ENCODE results near the gene RGS7. TPM values are rescaled to one million over a fixed set of nuclear protein-coding genes. Genes with fewer than 3 reads are reported as not detected.

Gene RGS7
- total RNA-seq, result not detected
- total RNA-seq, result 0 reads per million in 2 donors

DNA sequence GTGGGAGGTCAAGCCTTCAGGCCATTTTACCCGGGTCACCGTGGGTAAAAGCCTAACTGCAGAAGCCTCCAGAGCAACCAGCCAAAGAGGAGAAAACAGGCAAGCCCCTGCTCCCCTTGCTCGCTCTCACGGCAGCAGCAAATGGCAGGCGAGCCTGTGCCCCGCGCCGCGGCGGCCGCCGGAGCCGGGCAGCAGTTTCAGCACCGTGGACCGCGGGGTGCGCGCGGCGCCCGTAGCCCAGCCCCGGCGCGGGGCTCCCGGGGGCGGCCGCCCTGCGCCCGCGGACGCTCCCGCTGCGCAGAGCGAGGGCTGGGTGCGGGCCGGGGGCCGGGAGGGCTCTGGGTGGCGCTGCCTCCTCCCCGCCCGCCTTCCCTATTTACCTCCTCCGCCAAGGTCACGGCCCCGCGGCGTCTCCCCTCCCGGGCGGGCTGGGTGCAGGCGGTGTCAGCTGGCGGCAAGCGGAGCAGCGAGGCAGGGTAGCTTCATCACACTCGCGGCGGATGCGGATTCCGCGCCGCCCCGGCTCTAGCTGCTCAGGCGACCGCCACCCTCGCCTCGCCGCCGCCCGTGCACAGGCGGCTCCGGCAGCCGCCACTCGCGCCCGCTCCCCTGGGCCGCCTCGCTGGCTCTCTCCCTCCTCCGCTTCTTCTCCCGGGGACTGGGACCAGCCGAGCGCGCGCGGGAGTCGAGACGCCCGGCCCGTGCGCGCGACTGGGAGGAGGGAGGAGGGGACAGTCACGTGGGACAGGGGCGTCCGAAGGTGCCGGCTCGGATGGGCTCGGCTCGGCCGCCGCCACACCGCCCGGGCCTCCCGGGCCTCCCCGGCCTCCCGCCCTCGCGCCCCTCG is at the start of gene RGS7:
TSS of gene RGS7 (minus strand) at position 687 of the 847 bp plus-strand sequence.
- no peaks in the 10 kb centered on the region for H3K9me3 ChIP-seq (ENCODE audit: control insufficient read depth, low read length, poor library complexity, severe bottlenecking)
- H3K4me1 Mint-ChIP-seq, result peaks cover 2% of the 10 kb centered on the region
- H3K27ac Mint-ChIP-seq, result no peak within 1 kb of the TSS
- H3K4me3 Mint-ChIP-seq, result peak within 1 kb of the TSS; percentile 66
- peak; percentile 21 for ATAC-seq
- H3K27me3 Mint-ChIP-seq, result peaks cover 55% of the 10 kb centered on the region
- no peaks in the 10 kb centered on the region for H3K36me3 Mint-ChIP-seq (ENCODE audit: low read depth)
- DNase-seq, result no peak

DNA sequence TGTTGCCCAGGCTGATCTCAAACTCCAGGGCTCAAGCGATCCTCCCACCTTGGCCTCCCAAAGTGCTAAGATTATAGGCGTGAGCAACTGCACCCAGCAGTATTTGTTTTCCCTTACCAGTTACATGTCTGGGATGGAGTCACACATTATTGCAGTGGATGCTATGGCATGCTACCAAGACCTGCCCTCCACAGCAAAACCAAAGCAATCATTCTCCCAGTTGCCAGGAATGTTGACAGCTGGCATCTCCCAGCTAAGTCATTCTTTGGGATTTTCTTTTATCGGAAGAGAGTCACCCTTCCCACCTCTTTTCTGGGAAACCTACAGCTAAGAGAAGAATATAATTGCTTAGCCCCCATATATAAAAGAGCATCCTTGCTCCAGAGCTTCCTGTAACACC is 49.4 kb upstream of the RGS7 start:
- no peaks in the 10 kb centered on the region for H3K9me3 ChIP-seq (ENCODE audit: control insufficient read depth, low read length, poor library complexity, severe bottlenecking)
- H3K4me1 Mint-ChIP-seq, result no peaks in the 10 kb centered on the region
- no peak for DNase-seq
- peaks cover 11% of the 10 kb centered on the region for H3K27me3 Mint-ChIP-seq
- no peak overlapping the region for H3K27ac Mint-ChIP-seq
- H3K36me3 Mint-ChIP-seq (ENCODE audit: low read depth), result no peaks in the 10 kb centered on the region
- ATAC-seq, result no peak
- no peak overlapping the region for H3K4me3 Mint-ChIP-seq

DNA sequence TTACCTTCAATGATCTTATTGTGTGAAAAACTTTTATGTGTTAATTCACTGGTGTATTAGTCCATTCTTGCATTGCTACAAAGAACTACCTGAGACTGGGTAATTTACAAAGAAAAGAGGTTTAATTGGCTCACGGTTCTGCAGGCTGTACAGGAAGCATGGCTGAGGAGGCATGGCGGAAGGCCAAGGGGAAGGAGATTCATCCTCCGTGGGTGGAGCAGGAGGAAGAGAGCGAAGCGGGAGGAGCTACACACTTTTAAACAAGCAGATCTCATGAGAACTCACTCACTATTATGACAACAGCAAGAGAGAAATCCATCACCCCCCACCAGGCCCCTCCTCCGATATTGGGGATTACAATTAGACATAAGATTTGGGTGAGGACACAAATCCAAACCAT is 44.2 kb upstream of the RGS7 start:
- Mint-ChIP-seq H3K27ac (no peak overlapping the region), H3K27me3 (no peaks in the 10 kb centered on the region), H3K4me1 (no peaks in the 10 kb centered on the region), H3K36me3 (ENCODE audit: low read depth) (no peaks in the 10 kb centered on the region), H3K4me3 (no peak overlapping the region)
- ATAC-seq (no peak), DNase-seq (no peak)
- H3K9me3 ChIP-seq (ENCODE audit: control insufficient read depth, low read length, poor library complexity, severe bottlenecking), result no peaks in the 10 kb centered on the region

DNA sequence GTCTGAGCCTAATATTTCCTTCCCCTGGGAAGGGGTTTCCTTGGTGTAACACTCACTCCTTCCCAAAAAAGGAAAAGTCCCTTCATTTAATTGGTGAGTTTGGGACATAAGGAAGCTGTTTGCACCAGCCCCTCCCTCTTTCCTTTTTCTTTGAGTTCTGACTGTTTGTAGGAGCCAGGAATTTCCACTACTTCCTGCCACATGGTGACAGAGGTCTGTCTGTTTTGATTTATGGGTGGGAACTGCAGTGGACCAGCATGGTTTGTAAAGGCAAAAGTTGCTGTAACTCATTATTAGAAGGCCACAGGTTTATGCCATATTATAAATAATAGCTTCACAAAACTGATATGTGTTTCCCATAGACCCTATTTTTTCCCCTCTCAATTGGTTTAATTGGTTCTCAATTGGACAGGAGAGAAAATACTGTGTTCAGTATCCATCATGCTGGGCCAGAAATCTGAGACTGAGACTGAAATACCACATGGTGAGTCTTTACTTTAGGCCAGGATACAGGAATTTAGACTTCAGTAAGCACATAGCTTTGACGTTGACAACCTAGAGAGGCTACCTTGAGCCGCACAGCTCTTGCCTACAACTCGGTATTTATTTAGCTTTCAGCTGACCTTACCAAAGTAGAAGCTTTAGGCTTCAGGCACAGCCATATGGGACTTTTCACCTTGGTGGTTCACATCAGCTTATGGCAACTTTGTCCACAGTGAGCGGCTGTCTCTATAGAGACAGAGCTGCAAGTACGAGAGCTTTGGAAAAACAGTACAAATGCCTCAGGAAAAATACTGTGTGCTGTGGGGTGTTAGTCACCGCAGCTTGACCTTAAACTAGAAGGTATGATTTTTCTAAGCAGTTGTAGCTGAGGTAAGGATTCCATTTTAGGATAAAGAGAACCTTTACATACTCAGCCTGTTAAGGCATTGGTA is 40.0 kb upstream of the RGS7 start:
- no peaks in the 10 kb centered on the region for H3K4me1 Mint-ChIP-seq
- H3K36me3 Mint-ChIP-seq (ENCODE audit: low read depth), result no peaks in the 10 kb centered on the region
- H3K27ac Mint-ChIP-seq, result no peak overlapping the region
- H3K9me3 ChIP-seq (ENCODE audit: control insufficient read depth, low read length, poor library complexity, severe bottlenecking), result no peaks in the 10 kb centered on the region
- no peak overlapping the region for H3K4me3 Mint-ChIP-seq
- H3K27me3 Mint-ChIP-seq, result peaks cover 5% of the 10 kb centered on the region
- no peak for DNase-seq
- no peak for ATAC-seq

DNA sequence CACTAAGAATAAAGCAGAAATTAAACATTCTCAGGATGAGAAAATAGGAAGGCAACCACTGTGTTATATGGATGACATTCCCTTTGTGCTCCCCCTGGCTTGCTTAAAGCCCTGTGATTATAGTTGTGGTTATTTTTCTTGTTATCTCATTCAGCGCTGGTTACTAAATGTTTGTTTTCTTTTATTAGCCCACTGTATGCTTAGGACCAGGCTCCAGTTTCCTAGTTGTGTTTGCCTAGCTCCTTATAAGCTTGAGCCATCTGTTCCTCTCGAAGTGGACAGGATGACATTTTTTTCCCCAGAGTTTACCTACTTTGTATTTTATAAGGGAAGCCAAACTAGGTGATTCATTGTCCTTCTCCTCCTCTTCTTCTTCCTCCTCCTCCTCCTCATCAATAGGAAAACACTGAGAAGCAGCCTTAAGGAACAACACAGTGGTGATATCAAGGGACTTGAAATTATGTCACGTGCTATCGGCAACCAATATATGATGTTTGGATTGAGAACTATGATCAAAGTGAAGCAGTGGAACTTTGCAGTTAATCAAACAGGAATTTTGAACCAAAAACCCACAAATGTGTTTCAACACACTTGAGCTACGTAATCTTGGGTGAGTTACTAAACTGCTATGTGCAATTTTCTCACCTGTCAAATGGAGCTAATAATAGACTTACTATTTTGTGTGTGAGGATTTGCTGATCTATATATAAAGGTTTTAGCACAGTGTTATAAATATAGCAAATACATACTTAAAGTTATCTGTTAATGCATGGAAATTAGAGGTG is 35.1 kb upstream of the RGS7 start:
- H3K9me3 ChIP-seq (ENCODE audit: control insufficient read depth, low read length, poor library complexity, severe bottlenecking), result no peaks in the 10 kb centered on the region
- H3K4me1 Mint-ChIP-seq, result no peaks in the 10 kb centered on the region
- peaks cover 24% of the 10 kb centered on the region for H3K27me3 Mint-ChIP-seq
- DNase-seq (no peak), ATAC-seq (no peak)
- no peak overlapping the region for H3K4me3 Mint-ChIP-seq
- no peak overlapping the region for H3K27ac Mint-ChIP-seq
- H3K36me3 Mint-ChIP-seq (ENCODE audit: low read depth), result no peaks in the 10 kb centered on the region

DNA sequence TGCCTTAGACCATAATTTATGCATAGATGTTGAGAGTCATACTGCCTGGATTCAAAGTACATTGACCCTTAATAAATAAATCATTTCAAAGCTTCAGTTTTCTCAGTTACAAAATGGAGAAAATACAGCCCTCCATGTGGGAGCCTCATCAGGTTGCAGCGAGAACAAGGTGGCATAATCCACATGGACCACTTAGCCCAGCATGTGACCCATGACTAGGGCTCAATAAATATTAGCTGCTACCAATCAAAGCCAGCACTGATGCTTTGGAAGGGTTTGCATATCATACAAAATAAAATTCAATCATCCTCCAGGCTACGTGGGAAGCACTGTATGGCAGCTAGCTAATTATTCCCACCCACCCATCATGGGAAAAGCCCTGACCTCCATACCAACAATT is 33.5 kb upstream of the RGS7 start:
- H3K9me3 ChIP-seq (ENCODE audit: control insufficient read depth, low read length, poor library complexity, severe bottlenecking), result no peaks in the 10 kb centered on the region
- Mint-ChIP-seq H3K27me3 (peaks cover 24% of the 10 kb centered on the region), H3K36me3 (ENCODE audit: low read depth) (no peaks in the 10 kb centered on the region), H3K27ac (no peak overlapping the region), H3K4me1 (no peaks in the 10 kb centered on the region), H3K4me3 (no peak overlapping the region)
- DNase-seq (no peak), ATAC-seq (no peak)

DNA sequence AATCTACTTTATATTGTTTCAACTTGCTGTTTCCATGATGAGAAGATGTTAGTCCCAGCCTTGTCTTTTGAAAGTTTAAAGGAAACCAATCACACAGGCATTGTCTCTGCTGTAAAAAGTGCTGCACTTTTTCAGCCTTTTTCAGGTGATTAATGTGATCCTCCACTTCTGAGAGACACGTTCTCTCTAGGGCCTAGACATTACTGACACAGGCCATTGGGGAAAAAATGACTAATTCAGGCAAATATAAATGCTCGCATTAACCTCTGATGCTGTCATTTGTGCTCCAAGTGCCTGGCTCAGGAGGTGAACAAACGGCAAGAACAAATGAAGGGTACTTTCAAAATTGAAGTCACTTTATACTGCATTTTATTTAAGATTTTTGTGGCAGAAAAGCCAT is 32.4 kb upstream of the RGS7 start:
- ATAC-seq (no peak), DNase-seq (no peak)
- Mint-ChIP-seq H3K27me3 (peaks cover 24% of the 10 kb centered on the region), H3K27ac (no peak overlapping the region), H3K4me3 (no peak overlapping the region), H3K36me3 (ENCODE audit: low read depth) (no peaks in the 10 kb centered on the region), H3K4me1 (no peaks in the 10 kb centered on the region)
- no peaks in the 10 kb centered on the region for H3K9me3 ChIP-seq (ENCODE audit: control insufficient read depth, low read length, poor library complexity, severe bottlenecking)

DNA sequence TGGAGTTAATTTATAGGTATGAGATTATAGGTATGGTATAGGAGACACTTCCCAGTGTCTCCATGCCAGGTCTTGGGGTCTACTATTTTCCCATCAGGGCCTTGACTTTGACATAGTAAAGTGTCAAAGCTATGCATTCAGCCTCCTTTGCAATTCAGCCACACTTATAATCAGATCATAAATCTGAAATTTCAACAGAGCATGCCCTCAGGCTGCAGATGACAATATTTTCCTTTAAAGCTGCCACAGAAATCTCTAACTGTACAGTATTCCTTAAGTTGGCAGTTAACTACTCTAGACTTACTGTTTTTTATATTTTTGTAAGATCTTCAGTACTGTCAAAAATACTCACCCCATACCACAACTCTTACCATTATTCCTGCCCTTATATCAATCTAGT is 30.2 kb upstream of the RGS7 start:
- no peaks in the 10 kb centered on the region for H3K4me1 Mint-ChIP-seq
- H3K9me3 ChIP-seq (ENCODE audit: control insufficient read depth, low read length, poor library complexity, severe bottlenecking), result no peaks in the 10 kb centered on the region
- no peak overlapping the region for H3K27ac Mint-ChIP-seq

DNA sequence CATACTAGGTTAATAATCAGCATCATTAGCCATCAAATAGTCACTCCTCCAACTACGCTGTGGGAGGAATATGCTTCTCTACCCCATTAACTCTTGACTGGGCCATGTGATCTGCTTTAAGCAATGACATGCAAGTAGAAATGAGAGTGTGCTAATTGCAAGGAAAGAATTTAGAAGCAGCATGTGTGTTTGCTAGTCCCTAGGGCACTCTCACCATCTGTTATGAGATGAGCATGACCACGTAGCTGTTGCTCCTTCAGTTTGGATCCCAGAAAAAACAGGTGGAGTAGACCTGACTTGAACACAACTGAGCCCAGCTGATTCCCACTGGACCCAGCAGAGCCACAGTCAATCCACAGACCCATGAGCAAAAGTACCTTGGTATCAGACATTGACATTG is 19.7 kb upstream of the RGS7 start:
- Mint-ChIP-seq H3K4me3 (no peak overlapping the region), H3K27me3 (no peaks in the 10 kb centered on the region), H3K4me1 (no peaks in the 10 kb centered on the region), H3K27ac (no peak overlapping the region), H3K36me3 (ENCODE audit: low read depth) (no peaks in the 10 kb centered on the region)
- no peak for DNase-seq
- H3K9me3 ChIP-seq (ENCODE audit: control insufficient read depth, low read length, poor library complexity, severe bottlenecking), result no peaks in the 10 kb centered on the region
- ATAC-seq, result no peak

More for the DNA sequence above, 30.2 kb upstream of the RGS7 start:
- DNase-seq, result no peak
- no peaks in the 10 kb centered on the region for H3K36me3 Mint-ChIP-seq (ENCODE audit: low read depth)
- H3K27me3 Mint-ChIP-seq, result peaks cover 21% of the 10 kb centered on the region
- ATAC-seq, result no peak
- H3K4me3 Mint-ChIP-seq, result no peak overlapping the region

DNA sequence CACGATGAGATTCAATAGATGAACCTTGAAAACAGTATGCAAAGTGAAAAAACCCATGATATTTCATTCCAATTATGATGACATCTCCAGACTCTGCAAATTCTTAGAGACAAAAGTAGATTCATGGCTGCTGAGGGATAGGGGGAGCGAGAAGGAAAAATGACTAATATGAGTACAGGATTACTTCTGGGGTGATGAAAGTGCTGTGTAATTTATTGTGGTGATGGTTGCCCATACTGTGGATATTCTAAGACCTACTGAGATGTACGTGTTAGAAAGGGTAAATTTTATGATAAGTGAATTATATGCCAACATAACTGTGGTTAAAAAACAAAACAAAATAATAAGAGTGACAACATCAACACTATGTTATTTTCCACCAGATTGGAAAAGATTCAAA is 18.9 kb upstream of the RGS7 start:
- H3K27ac Mint-ChIP-seq, result no peak overlapping the region
- no peaks in the 10 kb centered on the region for H3K27me3 Mint-ChIP-seq
- no peak for DNase-seq
- H3K9me3 ChIP-seq (ENCODE audit: control insufficient read depth, low read length, poor library complexity, severe bottlenecking), result no peaks in the 10 kb centered on the region
- H3K4me1 Mint-ChIP-seq, result no peaks in the 10 kb centered on the region
- H3K36me3 Mint-ChIP-seq (ENCODE audit: low read depth), result no peaks in the 10 kb centered on the region
- no peak for ATAC-seq
- no peak overlapping the region for H3K4me3 Mint-ChIP-seq

DNA sequence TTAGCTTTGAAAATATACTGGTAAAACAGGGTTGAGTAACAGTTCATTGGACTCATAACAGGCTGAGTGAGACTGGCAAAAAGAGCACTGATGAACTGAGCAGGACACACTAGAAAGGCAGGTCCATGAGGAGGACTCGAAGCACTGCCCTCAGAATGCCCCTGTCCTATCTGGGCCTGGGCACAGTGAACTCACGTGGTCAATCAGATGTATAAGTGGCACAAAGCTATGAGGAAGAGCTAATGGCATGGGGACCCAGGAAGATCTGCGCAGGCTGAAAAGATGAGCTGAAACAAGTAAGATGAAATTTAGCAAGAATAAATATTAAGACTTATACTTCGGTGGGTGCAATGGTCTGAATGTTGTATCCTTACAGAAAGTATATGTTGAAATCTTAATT is 9.2 kb upstream of the RGS7 start:
- no peak overlapping the region for H3K4me3 Mint-ChIP-seq

DNA sequence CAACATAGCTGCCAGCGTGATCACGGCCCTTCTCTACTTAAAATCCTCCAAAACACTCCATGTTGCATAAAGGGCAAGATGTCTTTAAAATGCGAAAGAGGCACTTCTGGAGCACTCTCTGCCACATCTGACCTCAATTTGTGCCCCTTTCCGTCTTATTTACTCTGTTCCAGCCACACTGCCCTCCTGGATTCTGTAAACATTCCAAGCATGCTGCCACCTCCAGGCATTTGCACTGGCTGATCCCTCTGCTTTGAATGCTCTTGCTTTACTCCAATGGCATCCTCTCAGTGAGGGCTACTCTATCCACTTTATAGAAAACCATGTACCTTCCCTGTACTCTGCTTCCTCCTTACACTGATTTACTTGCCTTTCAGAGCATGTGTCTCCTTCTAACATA is 5.3 kb upstream of the RGS7 start:
- no peak for DNase-seq
- peaks cover 28% of the 10 kb centered on the region for H3K27me3 Mint-ChIP-seq

More for the DNA sequence above, 9.2 kb upstream of the RGS7 start:
- no peaks in the 10 kb centered on the region for H3K27me3 Mint-ChIP-seq
- ATAC-seq (no peak), DNase-seq (no peak)
- no peaks in the 10 kb centered on the region for H3K36me3 Mint-ChIP-seq (ENCODE audit: low read depth)
- H3K4me1 Mint-ChIP-seq, result no peaks in the 10 kb centered on the region
- H3K9me3 ChIP-seq (ENCODE audit: control insufficient read depth, low read length, poor library complexity, severe bottlenecking), result no peaks in the 10 kb centered on the region
- no peak overlapping the region for H3K27ac Mint-ChIP-seq

More for the DNA sequence above, 5.3 kb upstream of the RGS7 start:
- H3K27ac Mint-ChIP-seq, result no peak overlapping the region
- H3K4me1 Mint-ChIP-seq, result peaks cover 1% of the 10 kb centered on the region
- ATAC-seq, result no peak
- no peak overlapping the region for H3K4me3 Mint-ChIP-seq
- H3K36me3 Mint-ChIP-seq (ENCODE audit: low read depth), result no peaks in the 10 kb centered on the region
- no peaks in the 10 kb centered on the region for H3K9me3 ChIP-seq (ENCODE audit: control insufficient read depth, low read length, poor library complexity, severe bottlenecking)
